Transverse colon (tissue), 4 donors: ENCODE data around the gene EFNA1. TPM values are rescaled to one million over a fixed set of nuclear protein-coding genes. Genes with fewer than 3 reads are reported as not detected.

Experiments used
- DNase-seq: peaks from one replicate; pipeline ENCODE4 v3.0.0-alpha.2; 2019
- H3K27ac ChIP-seq, 4 donors: fragments of 200-600 bp; sonication (generic); 2 replicates each; pipeline ENCODE4 v1.5.1; 2016 to 2018; ENCODE audit warnings: inconsistent platforms in 4 of 4
- H3K27me3 ChIP-seq: fragments of 200-600 bp; sonication (generic); 2 replicates; pipeline ENCODE4 v1.5.1; 2017; ENCODE audit warnings: inconsistent platforms
- H3K36me3 ChIP-seq, 4 donors: fragments of 200-600 bp; sonication (generic); 2 replicates each; pipeline ENCODE4 v1.5.1; 2017 to 2019; ENCODE audit warnings: inconsistent platforms in 4 of 4
- H3K4me1 ChIP-seq, 4 donors: fragments of 200-600 bp; sonication (generic); 2 replicates each; pipeline ENCODE4 v1.5.1; 2017 to 2020; ENCODE audit warnings: inconsistent platforms in 4 of 4
- H3K4me3 ChIP-seq, 4 donors: fragments of 200-600 bp; sonication (generic); 1 replicate in 1 of 4; 2 replicates in 3 of 4; pipeline versions ENCODE4 v1.5.1 to v1.6.1; 2017 to 2019; ENCODE audit warnings: inconsistent platforms in 4 of 4
- H3K9me3 ChIP-seq, 2 donors: fragments of 200-600 bp; sonication (generic); 2 replicates each; pipeline ENCODE4 v1.5.1; 2017 to 2019; ENCODE audit warnings: inconsistent platforms in 2 of 2
- CTCF ChIP-seq, 5 experiments: fragments of 200-600 bp in 3 of 5; fragments of 450-650 bp in 2 of 5; sonication (generic) in 3 of 5; IDR thresholded peaks; 1 replicate in 2 of 5; 2 replicates in 3 of 5; pipeline ENCODE4 v1.5.1; 2016 to 2017; ENCODE audit warnings: antibody characterized with exemption in 5 of 5, inconsistent platforms in 3 of 5, mild to moderate bottlenecking in 2 of 5, moderate library complexity in 1 of 5
- EP300 ChIP-seq: sonication (generic); formaldehyde crosslinking; IDR thresholded peaks from one replicate; pipeline ENCODE4 v1.6.1; 2017; ENCODE audit warnings: antibody characterized with exemption, low read depth
- POLR2A ChIP-seq: fragments of 450-650 bp; IDR thresholded peaks from one replicate; pipeline ENCODE4 v1.6.1; 2016; ENCODE audit warnings: antibody characterized with exemption, mild to moderate bottlenecking, moderate library complexity
- POLR2AphosphoS5 ChIP-seq, 3 donors: sonication (generic); formaldehyde crosslinking; IDR thresholded peaks; one replicate each; pipeline ENCODE4 v1.6.1; 2016; ENCODE audit warnings: antibody characterized with exemption in 3 of 3
- WGBS, 2 donors: methylation state at CpG; one replicate each; pipeline ENCODE4 v1.1.5; 2018; ENCODE audit warnings: low coverage in 1 of 2; 5-methylcytosine and 5-hydroxymethylcytosine counted together
- in situ Hi-C, 4 donors: fragments of 200-750 bp; cut with MboI; loops; one replicate each; pipeline versions ENCODE4 v1.15.0 to v1.15.1; 2017; ENCODE audit warnings: low sequenced_read_pairs in 3 of 4, low pct_ligation_motif_present in 1 of 4, low pct_unique_long_range_greater_than_20kb in 1 of 4
- intact Hi-C: fragments of 100-400 bp; cut with DNase I; formaldehyde crosslinking; loops from one replicate; pipeline ENCODE4 v1.15.1; 2023; ENCODE audit warnings: low total_unique reads
- total RNA-seq, 4 donors: library from RNA; depleted of rRNA; stranded (reverse); fragments of >200 nt; gene quantifications; one replicate each; pipeline ENCODE4 v1.1.0, GENCODE V29; 2016

EFNA1 gene
- total RNA-seq, 4 donors from 2014 or later, result 18.5 to 108 (median 62.7) TPM

GRCh38 chr1:155130272-155131006 lies 2.8 kb downstream of the EFNA1 start:
- intact Hi-C loops, result no loop called here
- 19 to 20% methylated on average over 3 to 6 of the region's 6 CpGs for WGBS, 2 donors

GRCh38 chr1:155131285-155131684 lies 3.6 kb downstream of the EFNA1 start:
- DNase-seq, result no peak
- H3K36me3 ChIP-seq, result peaks cover 0 to 23% (median 6%) of the 10 kb centered on the region in 4 donors
- WGBS, 2 donors, result 72% methylated on average over 8 of the region's 8 CpGs; no CpG with 5 or more reads in 1 of the 2 donors
- intact Hi-C loops (no loop called here), in situ Hi-C loops (no loop called here)
- H3K4me3 ChIP-seq, result peak overlapping the region in 1 of 4 donors; percentile 1
- no peaks in the 10 kb centered on the region for H3K9me3 ChIP-seq
- peaks cover 8 to 83% (median 60%) of the 10 kb centered on the region in 4 donors for H3K4me1 ChIP-seq
- TF ChIP-seq CTCF (IDR thresholded peaks at IDR 0.05) (no peak), EP300 (peak; percentile 61), POLR2A (peak; percentile 28), POLR2AphosphoS5 (IDR thresholded peaks at IDR 0.05) (peak in 2 of 3 donors; percentile 45 to 52)
- H3K27ac ChIP-seq, result peak overlapping the region; percentile 28 to 100 (median 94)
- H3K27me3 ChIP-seq, result no peaks in the 10 kb centered on the region

More at GRCh38 chr1:155130272-155131006, 2.8 kb downstream of the EFNA1 start:
- Histone ChIP-seq H3K27ac (peak overlapping the region; percentile 93 to 100 (median 94)), H3K9me3 (no peaks in the 10 kb centered on the region), H3K4me1 (peaks cover 9 to 92% (median 66%) of the 10 kb centered on the region in 4 donors), H3K4me3 (peak overlapping the region; percentile 18 to 71 (median 62)), H3K36me3 (peaks cover 0 to 23% (median 6%) of the 10 kb centered on the region in 4 donors), H3K27me3 (no peaks in the 10 kb centered on the region)
- in situ Hi-C loops, result no loop called here
- DNase-seq, result no peak
- TF ChIP-seq EP300 (no peak), POLR2AphosphoS5 (IDR thresholded peaks at IDR 0.05) (no peak), POLR2A (no peak), CTCF (IDR thresholded peaks at IDR 0.05) (no peak)

- in situ Hi-C loops (no loop called here), intact Hi-C loops (no loop called here)
- Histone ChIP-seq H3K27ac (peak overlapping the region; percentile 28 to 100 (median 94)), H3K4me3 (peak overlapping the region in 1 of 4 donors; percentile 1), H3K36me3 (peaks cover 0 to 23% (median 6%) of the 10 kb centered on the region in 4 donors), H3K27me3 (no peaks in the 10 kb centered on the region), H3K9me3 (no peaks in the 10 kb centered on the region), H3K4me1 (peaks cover 6 to 81% (median 57%) of the 10 kb centered on the region in 4 donors)
- 48% methylated on average over 2 of the region's 2 CpGs; no CpG with 5 or more reads in 1 of the 2 donors for WGBS, 2 donors
- no peak for TF ChIP-seq POLR2AphosphoS5 (IDR thresholded peaks at IDR 0.05)
- TF ChIP-seq CTCF (IDR thresholded peaks at IDR 0.05), result no peak
- TF ChIP-seq EP300, result no peak
- TF ChIP-seq POLR2A, result no peak
- DNase-seq, result no peak
Observed at GRCh38 chr1:155131856-155132255, 4.2 kb downstream of the EFNA1 start.

GRCh38 chr1:155133799-155134281 lies 6.2 kb downstream of the EFNA1 start:
- Histone ChIP-seq H3K27me3 (no peaks in the 10 kb centered on the region), H3K9me3 (no peaks in the 10 kb centered on the region), H3K36me3 (peaks cover 0 to 23% (median 6%) of the 10 kb centered on the region in 4 donors), H3K4me3 (no peak overlapping the region), H3K27ac (peak overlapping the region; percentile 96 to 100 (median 100)), H3K4me1 (peaks cover 10 to 86% (median 61%) of the 10 kb centered on the region in 4 donors)
- TF ChIP-seq POLR2AphosphoS5 (IDR thresholded peaks at IDR 0.05) (no peak), CTCF (IDR thresholded peaks at IDR 0.05) (no peak), POLR2A (no peak), EP300 (no peak)
- intact Hi-C loops (no loop called here), in situ Hi-C loops (no loop called here)
- no peak for DNase-seq
- 63% methylated on average over 6 of the region's 7 CpGs; no CpG with 5 or more reads in 1 of the 2 donors for WGBS, 2 donors
